Testis (tissue), 3 donors: ENCODE measurements around the gene DGUOK. TPM values are rescaled to one million over a fixed set of nuclear protein-coding genes. Genes with fewer than 3 reads are reported as not detected.
A peak's percentile ranks its signal among the peaks of the same experiment; 100 is the strongest.

Experiments
- DNase-seq: peaks from one replicate; pipeline ENCODE4 v3.0.0-alpha.2; 2019
- H3K27ac ChIP-seq, 2 donors: fragments of 200-600 bp; sonication (generic); one replicate each; pipeline ENCODE4 v1.5.1; 2019
- H3K27me3 ChIP-seq: fragments of 200-600 bp; sonication (generic); one replicate; pipeline ENCODE4 v1.5.1; 2019
- H3K36me3 ChIP-seq: fragments of 200-600 bp; sonication (generic); one replicate; pipeline ENCODE4 v1.5.1; 2017; ENCODE audit warnings: low read depth; ENCODE audit errors: missing control alignments
- H3K4me1 ChIP-seq: fragments of 200-600 bp; sonication (generic); one replicate; pipeline ENCODE4 v1.5.1; 2019
- H3K4me3 ChIP-seq, 2 donors: fragments of 200-600 bp; sonication (generic); one replicate each; pipeline ENCODE4 v1.5.1; 2017 to 2019
- H3K9me3 ChIP-seq: fragments of 200-600 bp; sonication (generic); one replicate; pipeline ENCODE4 v1.5.1; 2017
- CTCF ChIP-seq, 3 experiments: fragments of 450-650 bp in 2 of 3; fragments of 200-600 bp in 1 of 3; sonication (generic) in 1 of 3; IDR thresholded peaks; one replicate each; pipeline ENCODE4 v1.5.1; 2016 to 2019; ENCODE audit warnings: antibody characterized with exemption in 3 of 3, mild to moderate bottlenecking in 2 of 3, moderate library complexity in 1 of 3
- POLR2A ChIP-seq: fragments of 450-650 bp; IDR thresholded peaks from one replicate; pipeline ENCODE4 v1.6.1; 2017; ENCODE audit warnings: antibody characterized with exemption, mild to moderate bottlenecking, moderate library complexity
- WGBS, 2 donors: methylation state at CpG; one replicate each; pipeline ENCODE4 v1.1.5; 2018; 5-methylcytosine and 5-hydroxymethylcytosine counted together
- intact Hi-C: fragments of 100-400 bp; cut with DNase I; formaldehyde crosslinking; loops from one replicate; pipeline ENCODE4 v1.15.1; 2023; ENCODE audit warnings: low total_unique reads
- polyA plus RNA-seq: library from polyadenylated mRNA; stranded (reverse); fragments of 350-450 nt; fragmentation: Illumina TruSeq; extraction: RNeasy Lipid Tissue Mini Kit (QIAGEN cat#74804); gene quantifications from one replicate; pipeline ENCODE4 v1.2.3, GENCODE V29; 2014; ENCODE audit warnings: low read depth, low replicate concordance; ENCODE audit not compliant: insufficient read depth
- total RNA-seq, 2 donors: library from RNA; depleted of rRNA; stranded (reverse); fragments of >200 nt; gene quantifications; one replicate each; pipeline ENCODE4 v1.2.3, GENCODE V29; 2016

DGUOK gene
- total and polyA plus RNA-seq, 3 donors from 2014 or later = 87.7 to 93.9 (median 91.0) TPM

GRCh38 chr2:73969356-73969755, 42.7 kb downstream of the DGUOK start:
- no peaks in the 10 kb centered on the region for H3K9me3 ChIP-seq
- DNase-seq = no peak
- H3K36me3 ChIP-seq = no peaks in the 10 kb centered on the region
- 87 to 89% methylated on average over 4 of the region's 4 CpGs for WGBS, 2 donors
- TF ChIP-seq CTCF (IDR thresholded peaks at IDR 0.05) (no peak), POLR2A (no peak)
- no peaks in the 10 kb centered on the region for H3K27me3 ChIP-seq
- no peak overlapping the region for H3K27ac ChIP-seq
- intact Hi-C loops = loop anchor here (10.0 kb wide), 1 partner anchor 135 kb away; no protein-coding TSS in a partner anchor
- no peak overlapping the region for H3K4me3 ChIP-seq
- H3K4me1 ChIP-seq = peaks cover 11% of the 10 kb centered on the region

- intact Hi-C loops = no loop called here
- H3K4me3 ChIP-seq = no peak overlapping the region
- DNase-seq = no peak
- no peaks in the 10 kb centered on the region for H3K36me3 ChIP-seq
- H3K9me3 ChIP-seq = no peaks in the 10 kb centered on the region
- H3K4me1 ChIP-seq = peaks cover 11% of the 10 kb centered on the region
- 77 to 83% methylated on average over 6 of the region's 6 CpGs for WGBS, 2 donors
- H3K27me3 ChIP-seq = no peaks in the 10 kb centered on the region
- no peak overlapping the region for H3K27ac ChIP-seq
- TF ChIP-seq POLR2A (no peak), CTCF (IDR thresholded peaks at IDR 0.05) (no peak)
These were observed 43.6 kb downstream of the DGUOK start for GRCh38 chr2:73970141-73970803.

- no peak for TF ChIP-seq POLR2A
- TF ChIP-seq CTCF (IDR thresholded peaks at IDR 0.05) = no peak
- intact Hi-C loops = no loop called here
- Histone ChIP-seq H3K27me3 (no peaks in the 10 kb centered on the region), H3K4me3 (no peak overlapping the region), H3K9me3 (no peaks in the 10 kb centered on the region), H3K4me1 (peaks cover 11% of the 10 kb centered on the region), H3K36me3 (no peaks in the 10 kb centered on the region), H3K27ac (no peak overlapping the region)
- WGBS, 2 donors = 36 to 46% methylated on average over 6 to 7 of the region's 7 CpGs
- DNase-seq = peak; percentile 83
These were observed 44.3 kb downstream of the DGUOK start for GRCh38 chr2:73970850-73971471.

GRCh38 chr2:73971722-73972121, 45.0 kb downstream of the DGUOK start:
- intact Hi-C loops = no loop called here
- TF ChIP-seq CTCF (IDR thresholded peaks at IDR 0.05) = no peak
- TF ChIP-seq POLR2A = no peak
- H3K4me3 ChIP-seq = no peak overlapping the region
- H3K36me3 ChIP-seq = no peaks in the 10 kb centered on the region
- H3K27ac ChIP-seq = no peak overlapping the region
- H3K4me1 ChIP-seq = peaks cover 11% of the 10 kb centered on the region
- no peaks in the 10 kb centered on the region for H3K9me3 ChIP-seq
- DNase-seq = no peak
- H3K27me3 ChIP-seq = no peaks in the 10 kb centered on the region
- 68 to 77% methylated on average over 3 of the region's 3 CpGs for WGBS, 2 donors
